NCI-H2107 treated with DMSO at 0.1 percent for 48 hours (cell line): Measurements from ENCODE around the gene AIG1.
"Not testable (repeated sequence)": the region's sequence is repeated elsewhere in the genome, so short reads cannot be mapped to it uniquely, and the experiment has no call there.

Experiments
- DNase-seq: peaks from one replicate; lab custom pipeline; 2025; ENCODE audit not compliant: unreplicated experiment; lab: John Stamatoyannopoulos, UW

Gene AIG1, protein sequence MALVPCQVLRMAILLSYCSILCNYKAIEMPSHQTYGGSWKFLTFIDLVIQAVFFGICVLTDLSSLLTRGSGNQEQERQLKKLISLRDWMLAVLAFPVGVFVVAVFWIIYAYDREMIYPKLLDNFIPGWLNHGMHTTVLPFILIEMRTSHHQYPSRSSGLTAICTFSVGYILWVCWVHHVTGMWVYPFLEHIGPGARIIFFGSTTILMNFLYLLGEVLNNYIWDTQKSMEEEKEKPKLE

DNA sequence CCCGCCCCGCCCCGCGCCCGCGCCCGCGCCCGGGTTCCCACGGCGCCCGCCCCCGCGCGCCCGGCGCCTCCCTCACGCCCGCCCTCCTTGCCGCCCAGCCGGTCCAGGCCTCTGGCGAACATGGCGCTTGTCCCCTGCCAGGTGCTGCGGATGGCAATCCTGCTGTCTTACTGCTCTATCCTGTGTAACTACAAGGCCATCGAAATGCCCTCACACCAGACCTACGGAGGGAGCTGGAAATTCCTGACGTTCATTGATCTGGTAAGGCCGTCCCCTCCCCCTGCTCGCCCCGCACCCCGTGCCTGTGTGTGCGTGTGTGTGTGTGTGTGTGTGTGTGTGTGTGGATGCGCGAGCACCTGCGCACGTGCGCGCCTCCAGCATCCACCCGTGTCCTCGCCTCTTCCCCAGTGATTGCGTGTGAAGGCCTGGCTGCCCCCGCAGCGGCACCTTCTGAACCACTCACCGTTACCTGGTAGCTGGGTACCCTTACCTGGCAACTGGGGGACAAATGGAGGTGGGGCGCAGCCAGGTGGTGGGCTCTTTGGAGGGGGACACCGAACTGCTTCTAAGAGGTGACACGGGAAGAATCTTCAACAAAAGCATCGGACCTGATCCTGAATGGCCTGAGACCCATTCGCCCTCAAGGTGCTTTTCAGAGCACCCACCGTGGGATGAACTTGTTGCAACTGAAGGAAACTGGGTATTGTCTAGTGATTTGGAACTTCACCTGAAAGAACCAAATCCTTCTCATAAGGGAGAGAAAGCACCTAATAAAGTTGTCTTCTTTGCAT lies at the start of gene AIG1:
Gene AIG1 (plus strand): TSS at position 84 of the 791 bp plus-strand sequence. CDS start 37 bp downstream, at position 121.
- peak; percentile 35 for DNase-seq

DNA sequence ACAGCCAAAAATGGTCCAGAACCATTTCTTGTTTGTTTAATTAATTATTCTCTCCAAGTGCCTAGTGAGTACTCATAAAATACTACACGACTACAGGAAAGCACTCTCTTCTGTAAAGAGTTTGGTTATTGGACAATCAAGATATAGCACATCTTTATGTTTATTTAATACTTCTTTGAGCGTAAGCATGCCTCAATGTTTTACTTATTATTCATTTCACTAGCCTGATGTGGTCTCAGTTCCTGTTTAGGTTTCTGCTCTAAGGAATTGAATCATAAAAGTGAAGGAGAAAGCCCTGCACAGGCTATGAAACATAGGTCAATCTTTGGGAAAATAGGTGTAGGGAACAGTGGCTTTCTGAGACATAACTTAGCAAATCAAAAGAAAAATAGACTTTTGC lies 45.9 kb upstream of the AIG1 start:
- DNase-seq: no peak

DNA sequence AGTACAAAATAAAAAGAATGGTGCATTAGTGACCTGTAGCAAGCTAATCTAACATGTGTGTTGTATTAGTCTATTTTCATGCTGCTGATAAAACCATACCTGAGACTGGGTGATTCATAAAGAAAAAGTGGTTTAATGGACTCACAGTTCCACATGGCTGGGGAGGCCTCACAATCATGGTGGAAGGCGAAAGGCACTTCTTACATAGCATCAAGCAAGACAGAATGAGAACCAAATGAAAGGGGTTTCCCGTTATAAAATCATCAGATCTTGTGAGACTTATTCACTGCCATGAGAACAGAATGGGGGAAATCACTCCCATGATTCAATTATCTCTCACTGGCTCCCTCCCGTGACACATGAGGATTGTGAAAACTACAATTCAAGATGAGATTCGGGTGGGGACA lies 45.4 kb upstream of the AIG1 start:
- no peak for DNase-seq

DNA sequence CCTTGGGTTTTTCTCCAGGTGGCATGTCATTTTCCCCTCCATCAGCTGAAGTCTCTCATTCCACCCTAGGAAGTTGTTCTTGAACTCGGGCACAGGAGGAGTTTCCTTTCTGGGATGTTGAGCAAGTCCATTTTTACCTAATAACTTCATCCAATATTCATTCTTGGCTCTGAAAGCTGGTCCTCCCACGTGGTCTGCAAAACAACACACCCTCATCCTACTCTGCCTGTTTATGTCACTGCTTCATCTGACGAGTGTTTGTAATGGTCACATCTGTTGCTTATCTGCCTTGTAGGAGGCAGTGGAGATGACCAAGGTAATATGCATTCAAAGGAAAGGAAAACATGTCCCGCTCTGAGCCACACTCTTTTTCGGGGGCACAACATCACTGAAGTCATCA lies 41.7 kb upstream of the AIG1 start:
- no peak for DNase-seq

DNA sequence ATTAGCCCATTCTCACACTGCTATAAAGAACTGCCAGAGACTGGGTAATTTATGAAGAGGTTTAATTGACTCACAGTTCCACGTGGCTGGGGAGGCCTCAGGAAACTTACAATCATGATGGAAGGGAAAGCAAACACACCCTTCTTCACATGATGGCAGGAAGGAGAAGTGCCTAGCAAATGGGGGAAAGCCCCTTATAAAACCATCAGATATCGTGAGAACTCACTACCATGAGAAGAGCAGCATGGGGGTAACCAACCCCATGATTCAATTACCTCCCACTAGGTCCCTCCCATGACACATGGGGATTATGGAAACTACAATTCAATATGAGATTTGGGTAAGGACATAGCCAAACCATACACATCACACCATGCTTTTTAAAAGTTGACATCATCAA lies 39.8 kb upstream of the AIG1 start:
- DNase-seq: not testable (repeated sequence)

DNA sequence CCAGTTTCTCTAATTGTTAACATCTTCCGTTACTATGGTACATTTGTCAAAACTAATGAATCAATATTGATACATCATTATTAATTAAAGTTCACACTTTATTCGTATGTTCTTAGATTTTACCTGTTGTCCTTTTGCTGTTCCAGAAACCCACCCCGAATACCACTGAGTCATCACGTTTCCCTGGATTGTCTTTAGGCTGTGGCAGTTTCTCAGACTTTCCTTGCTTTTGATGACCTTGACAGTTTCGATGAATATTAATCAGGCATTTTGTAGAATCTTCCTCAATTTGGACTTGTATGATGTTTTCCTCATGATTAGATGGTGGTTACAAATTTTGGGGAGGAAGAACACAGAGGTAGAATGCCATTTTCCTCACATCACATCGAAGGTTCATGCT lies 39.1 kb upstream of the AIG1 start:
- no peak for DNase-seq

DNA sequence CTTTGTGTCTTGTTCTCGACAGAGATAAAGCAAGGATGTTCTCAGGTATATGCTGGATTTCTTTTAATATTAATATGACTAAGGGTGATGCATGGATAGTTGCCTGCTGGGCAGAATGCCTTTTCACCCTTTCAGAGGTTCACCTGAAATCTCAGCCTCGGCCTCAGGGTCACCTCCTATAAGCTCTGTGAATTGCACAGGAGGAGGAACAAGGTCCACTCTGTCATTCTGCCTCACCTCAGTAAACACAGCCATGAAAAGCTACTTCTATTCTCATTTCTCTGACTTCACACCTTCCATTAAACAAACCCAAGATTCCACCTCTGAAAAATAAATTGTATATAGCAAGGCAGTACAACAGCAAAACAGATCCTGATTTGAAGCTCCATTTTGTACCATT lies 38.1 kb upstream of the AIG1 start:
- DNase-seq: no peak

DNA sequence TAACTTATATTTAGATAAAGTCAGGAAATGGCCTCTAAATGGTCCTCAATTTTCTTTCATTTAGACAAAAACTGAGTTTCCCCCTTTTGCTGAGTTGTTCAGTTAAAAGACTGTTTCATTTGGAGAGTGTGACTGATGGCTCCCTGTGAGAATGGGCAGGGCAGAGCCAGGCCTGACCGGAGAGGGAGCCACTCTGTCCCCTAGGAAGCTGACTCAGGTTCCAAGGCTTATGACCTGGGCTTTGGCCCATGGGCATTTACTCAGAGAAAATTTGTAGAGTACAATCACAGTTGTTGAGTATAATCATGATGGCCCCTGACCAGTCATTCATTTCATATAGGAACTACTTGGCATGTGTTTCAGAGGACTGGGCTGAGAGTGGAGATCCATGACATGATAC lies 37.0 kb upstream of the AIG1 start:
- DNase-seq: no peak

DNA sequence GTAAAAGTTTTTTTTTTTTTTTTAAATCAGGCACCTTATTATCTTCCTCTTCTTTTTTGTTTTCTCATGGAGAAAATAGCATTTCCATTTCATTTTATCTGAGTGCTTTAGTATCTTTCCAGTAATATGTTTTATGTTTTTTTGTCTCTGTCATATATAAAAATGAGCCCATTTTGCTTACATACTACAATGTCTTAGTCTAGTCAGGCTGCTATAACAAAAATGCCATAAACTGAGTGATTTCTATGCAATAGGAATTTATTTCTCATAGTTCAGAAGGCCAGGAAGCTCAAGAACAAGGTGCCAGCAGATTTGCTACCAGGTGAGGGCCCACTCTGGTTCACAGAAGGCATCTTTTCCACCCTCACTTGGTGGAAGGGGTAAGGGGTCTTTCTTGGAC lies 35.7 kb upstream of the AIG1 start:
- no peak for DNase-seq

DNA sequence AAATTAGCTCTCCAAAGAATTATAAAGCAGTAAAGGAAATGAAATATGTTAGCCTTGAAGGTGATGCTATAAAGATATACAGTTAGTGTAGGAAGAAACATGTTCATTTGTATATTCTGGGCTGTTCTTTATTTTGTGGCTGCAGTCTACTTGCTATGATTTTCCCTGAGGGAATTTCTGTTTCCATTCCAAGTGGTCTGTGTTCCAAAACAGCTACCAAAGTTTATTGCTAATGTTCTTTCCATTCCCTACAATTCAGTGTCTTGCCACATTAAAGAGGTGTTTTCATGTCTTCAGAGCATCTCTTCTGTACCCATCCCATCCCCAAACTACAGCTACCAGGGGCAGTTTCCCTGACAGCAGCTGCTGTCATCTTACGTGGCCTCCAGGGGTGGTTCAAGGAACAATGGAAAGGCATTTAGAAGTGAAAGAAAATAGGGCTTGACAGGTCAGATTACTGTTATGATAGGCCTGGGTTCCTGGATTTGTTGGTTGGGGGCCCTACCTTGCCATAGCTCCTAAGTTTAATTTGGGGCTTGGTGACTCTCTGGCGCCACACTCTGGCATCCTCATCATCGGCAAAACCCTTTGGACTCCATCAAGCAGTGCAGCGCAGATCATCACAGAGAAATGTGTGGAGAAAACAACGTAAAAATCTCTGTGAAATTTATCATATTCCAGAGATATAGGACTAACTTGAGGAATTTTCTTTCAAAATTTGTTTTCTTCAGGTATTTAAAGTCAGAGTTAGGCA lies 33.8 kb upstream of the AIG1 start:
- peak; percentile 2 for DNase-seq

DNA sequence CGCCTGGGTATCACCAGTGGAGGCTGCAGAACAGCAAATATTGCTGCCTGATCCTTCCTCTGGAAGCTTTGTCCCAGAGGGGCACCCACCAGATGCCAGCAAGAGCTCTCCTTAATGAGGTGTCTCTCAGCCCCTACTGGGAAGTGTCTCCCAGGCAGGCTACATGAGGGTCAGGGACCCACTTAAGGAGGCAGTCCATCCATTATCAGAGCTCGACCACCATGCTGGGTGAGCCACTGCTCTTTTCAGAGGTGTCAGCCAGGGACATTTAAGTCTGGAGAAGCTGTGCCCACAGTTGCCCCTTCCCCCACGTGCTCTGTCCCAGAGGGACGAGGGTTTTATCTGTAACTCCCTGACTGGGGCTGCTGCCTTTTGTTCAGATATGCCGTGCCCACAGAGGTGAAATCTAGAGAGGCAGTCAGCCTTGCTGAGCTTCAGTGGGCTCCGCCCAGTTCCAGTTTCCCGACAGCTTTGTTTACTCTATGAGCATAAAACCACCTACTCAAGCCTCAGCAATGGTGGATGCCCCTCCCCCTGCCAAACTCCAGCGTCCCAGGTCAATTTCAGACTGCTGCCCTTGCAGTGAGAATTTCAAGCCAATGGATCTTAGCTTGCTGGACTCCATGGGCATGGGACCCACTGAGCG lies 25.9 kb upstream of the AIG1 start:
- no peak for DNase-seq

DNA sequence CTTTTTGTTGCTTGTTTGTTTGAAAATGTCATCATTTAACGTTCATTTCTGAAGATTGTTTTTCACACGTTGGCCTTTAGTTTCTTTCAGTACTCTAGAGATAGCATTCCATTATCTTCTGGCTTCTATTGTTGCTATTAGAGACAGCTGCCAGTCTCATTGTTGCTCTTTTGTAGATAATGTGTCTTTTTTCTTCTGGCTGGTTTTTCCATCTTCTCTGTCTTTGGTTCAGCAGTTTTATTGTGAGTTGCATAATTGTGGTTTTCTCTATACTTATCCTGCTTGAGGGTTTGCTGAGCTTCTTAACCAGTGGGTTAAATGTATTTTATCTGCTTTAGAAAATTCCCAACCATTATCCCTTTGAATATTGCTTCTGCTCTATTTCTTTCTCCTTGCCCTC lies 23.2 kb upstream of the AIG1 start:
- DNase-seq: peak; percentile 48

DNA sequence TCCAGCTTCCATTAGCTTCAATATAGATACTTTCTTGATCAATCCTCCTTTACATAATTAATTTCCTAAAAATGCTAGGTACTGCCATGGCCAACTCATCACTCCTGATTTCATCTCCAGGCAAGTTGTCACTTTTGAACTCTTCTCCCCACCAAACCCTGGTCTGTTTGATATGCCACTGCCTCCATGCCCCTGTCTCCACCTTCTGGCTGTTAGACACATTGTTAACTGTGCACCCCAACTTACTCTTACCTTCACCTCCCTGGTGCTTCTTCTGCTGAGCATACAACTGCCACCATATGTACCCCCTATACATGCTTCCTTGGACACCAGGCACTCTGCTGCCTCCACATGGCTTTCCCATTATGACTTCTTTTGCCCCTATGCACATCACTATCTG lies 21.9 kb upstream of the AIG1 start:
- no peak for DNase-seq

DNA sequence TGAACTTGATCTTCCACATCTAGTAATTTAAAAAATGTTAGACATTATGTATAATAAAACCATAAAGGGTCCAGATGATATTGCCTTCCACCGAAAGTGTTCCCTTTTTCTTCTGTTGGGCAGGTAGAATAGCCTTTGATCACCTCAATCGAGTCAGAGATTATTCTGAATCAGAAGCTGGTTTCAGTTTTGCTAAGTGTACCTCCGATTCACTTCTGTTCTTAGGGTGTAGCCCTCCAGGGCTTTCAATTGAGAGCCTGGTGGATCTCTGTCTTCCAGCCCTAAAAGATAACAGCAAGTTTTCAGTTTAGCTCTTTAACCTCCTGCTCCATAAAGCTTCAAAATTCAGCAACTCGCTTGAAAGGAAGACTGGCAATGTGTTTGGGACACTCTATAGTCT lies 21.1 kb upstream of the AIG1 start:
- no peak for DNase-seq

DNA sequence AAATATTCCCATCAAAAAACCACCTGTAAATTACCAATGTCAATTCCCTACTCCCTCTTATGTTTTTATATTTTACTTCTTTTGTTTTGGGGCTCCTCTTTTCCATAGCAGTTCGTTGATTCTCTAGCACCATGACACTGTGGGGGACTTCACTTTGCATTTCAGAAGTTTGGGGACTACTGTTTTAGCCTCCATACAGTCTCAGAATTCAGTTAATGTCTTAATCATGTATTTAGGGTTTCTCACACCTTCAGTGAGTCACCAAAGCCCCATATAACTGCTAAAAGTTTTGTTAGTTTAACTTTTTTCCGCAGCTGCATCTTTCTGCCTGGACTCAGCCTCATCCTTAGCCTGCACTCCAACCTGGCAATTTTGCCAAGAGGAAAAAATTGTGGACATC lies 20.7 kb upstream of the AIG1 start:
- no peak for DNase-seq

DNA sequence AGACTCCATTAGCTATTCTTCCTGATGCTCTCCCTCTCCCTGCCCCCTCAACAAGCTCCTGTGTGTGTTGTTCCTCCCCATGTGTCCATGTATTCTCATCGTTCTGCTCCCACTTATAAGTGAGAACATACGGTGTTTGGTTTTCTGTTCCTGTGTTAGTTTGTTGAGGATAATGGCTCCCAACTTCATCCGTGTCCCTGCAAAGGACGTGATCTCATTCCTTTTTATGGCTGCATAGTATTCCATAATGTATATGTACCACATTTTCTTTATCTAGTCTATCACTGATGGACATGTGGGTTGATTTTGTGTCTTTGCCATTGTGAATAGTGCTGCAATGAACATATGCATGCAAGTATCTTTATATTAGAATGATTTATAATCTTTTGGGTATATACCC lies 16.3 kb upstream of the AIG1 start:
- not testable (repeated sequence) for DNase-seq

DNA sequence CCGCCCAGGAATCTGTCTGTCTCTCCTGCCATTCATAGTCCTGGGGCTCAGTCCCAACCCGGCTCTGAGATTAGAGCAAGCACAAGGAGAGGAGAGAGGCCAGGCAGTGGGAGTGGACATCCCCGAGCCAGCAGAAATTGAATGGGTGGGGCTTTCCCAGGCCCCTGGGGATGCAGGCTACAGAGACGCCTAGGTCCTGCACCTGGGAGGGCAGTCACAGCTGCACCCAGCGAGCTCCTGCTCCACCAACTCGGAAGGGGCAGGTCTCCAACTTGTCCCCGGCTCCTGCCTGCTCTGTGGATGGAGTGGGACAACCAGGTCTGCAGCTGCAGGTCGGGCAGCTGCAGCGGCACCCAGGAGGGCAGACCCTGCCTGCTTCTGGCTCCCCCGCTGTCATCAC lies 11.1 kb upstream of the AIG1 start:
- no peak for DNase-seq

DNA sequence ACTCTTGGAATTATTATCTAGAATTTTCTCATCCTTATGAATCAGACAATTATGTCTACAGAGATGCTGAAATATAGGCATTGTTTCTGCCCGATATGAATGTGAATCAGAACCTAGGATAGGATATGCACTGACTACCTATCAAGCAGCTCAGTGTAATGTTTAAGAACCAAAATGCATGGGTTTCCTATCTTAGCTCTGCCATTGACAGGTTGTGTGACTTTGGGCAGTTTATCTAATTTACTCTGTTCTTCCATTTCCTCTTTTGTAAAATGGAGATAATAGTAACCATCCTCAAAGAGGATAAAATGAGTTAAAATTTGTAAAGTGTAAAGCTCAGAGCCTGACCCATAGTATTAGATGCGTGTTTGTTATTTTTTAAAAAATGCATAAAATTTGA lies 10.2 kb upstream of the AIG1 start:
- DNase-seq: no peak

DNA sequence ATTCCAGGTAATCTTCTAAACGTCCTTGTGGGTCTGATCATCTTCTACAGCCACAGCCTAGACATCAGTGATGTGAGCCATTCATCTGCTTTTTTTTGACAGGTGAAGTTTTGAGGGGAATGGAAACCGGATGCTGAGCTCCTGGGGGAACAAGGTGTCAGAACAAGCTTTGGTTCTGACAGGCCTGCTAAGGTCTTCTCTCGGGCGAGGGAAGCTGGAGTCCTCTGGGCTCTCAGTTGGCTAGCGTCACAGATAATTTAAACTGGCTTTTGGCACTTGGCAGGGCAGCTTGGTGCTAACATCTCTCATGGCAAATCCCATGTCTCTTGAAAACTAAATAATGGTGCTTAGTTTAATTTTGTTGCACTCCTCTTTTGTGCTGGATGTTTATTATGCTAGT lies 8.4 kb upstream of the AIG1 start:
- no peak for DNase-seq

DNA sequence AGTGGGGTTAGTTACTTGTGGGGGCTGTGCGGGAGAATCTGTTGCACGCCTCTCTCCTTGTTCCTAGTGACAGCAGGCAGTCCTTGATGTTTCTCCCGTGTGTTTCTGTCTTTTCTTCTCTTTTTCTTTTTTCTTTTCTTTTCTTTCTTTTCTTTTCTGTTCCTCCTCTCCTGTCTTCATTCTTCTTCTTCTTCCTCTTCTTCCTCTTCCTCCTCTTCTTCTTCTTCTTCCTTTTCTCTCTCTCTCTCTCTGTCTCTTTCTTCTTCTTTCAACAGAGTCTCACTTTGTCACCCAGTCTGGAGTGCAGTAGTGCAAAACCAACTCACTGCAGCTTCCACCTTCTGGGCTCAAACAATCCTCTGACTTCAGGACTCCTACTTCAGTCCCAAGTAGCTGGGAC lies 6.8 kb upstream of the AIG1 start:
- DNase-seq: no peak

DNA sequence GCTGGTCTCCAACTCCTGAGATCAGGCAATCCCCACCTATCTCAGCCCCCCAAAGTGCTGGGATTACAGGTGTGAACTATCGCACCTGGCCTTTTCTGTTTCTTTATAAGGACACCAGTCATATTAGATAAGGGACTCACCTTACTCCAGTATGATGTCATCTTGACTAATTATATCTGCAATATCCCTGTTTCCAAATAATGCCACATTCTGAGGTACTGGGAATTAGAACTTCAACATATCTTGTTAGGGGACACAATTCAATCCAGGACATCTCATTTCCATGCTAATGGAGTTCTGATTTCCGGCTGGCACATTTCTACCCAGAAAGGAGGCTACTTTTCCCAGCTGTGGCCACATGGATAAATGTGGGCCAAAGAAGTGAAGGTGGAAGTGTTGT lies 6.4 kb upstream of the AIG1 start:
- DNase-seq: no peak

DNA sequence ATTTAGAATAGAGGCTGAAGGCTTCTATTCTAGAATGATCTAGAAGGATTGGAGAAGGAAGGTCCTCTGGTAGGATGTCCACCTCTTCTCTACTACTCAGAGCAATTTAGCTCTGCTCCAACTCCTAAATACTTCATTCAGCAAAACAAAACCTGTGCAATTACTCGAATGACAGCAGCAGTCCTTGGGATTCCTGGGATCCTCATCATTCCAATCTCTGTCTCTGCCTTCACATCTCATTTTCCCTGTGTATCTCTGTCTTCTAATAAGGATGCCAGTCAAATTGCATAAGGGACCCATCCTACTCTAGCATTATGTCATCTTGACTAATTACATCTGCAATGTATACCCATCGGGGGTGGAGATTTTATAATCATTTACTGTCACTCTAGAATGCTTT lies 5.5 kb upstream of the AIG1 start:
- no peak for DNase-seq
